Thyroid gland (tissue), 4 donors: ENCODE data around the gene SLC5A11.
"Not testable (repeated sequence)": the region's sequence is repeated elsewhere in the genome, so short reads cannot be mapped to it uniquely, and the experiment has no call there.

Experiments used
- CTCF ChIP-seq, 6 experiments: fragments of 200-600 bp in 3 of 6; fragments of 450-650 bp in 3 of 6; sonication (generic) in 3 of 6; IDR thresholded peaks; one replicate each; pipeline ENCODE4 v1.5.1; 2016 to 2019; ENCODE audit warnings: antibody characterized with exemption in 6 of 6, mild to moderate bottlenecking in 2 of 6, inconsistent platforms in 1 of 6, moderate library complexity in 1 of 6
- POLR2A ChIP-seq, 2 donors: fragments of 450-650 bp; IDR thresholded peaks; one replicate each; pipeline ENCODE4 v1.6.1; 2017; ENCODE audit warnings: antibody characterized with exemption in 2 of 2, mild to moderate bottlenecking in 2 of 2, moderate library complexity in 1 of 2

- not testable (repeated sequence) for TF ChIP-seq POLR2A, CTCF (IDR thresholded peaks at IDR 0.05)
Observed at GRCh38 chr16:24856871-24857270, 11.1 kb downstream of the SLC5A11 start.
